Myocyte (in vitro differentiated cells): ENCODE results near the gene HSP90AB1. TPM values are rescaled to one million over a fixed set of nuclear protein-coding genes. Genes with fewer than 3 reads are reported as not detected.

ENCODE experiments used
- DNase-seq: peaks from one replicate; pipeline ENCODE4 v3.0.0-alpha.2; 2012; ENCODE audit warnings: low read depth
- total RNA-seq: library from RNA; depleted of rRNA; stranded (reverse); fragments of >200 nt; gene quantifications from 2 replicates; pipeline ENCODE4 v1.2.3, GENCODE V29; 2014

The HSP90AB1 gene
- total RNA-seq, 1 donor from 2014 or later, result 1,588 TPM

DNA sequence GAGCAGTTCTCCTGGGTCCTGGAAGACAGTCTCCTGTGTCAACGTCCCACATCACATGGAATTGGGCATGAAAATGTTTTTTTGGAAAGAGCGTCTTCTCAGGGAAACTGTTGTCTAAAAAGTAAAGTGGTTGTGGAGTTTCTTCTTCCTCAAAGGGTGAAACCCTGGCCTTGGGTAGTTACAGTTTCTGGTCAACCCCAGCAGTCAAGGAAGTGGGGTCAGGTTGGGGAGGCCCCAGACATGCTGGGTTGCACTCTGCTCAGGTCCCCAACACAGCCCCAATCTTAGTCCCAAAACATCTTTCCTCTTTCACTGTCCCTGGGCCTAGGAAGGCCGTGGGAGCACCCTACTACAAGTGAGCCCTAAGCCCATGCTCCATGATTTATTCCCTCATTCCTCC lies 19.4 kb downstream of the HSP90AB1 start:
- DNase-seq, result no peak

DNA sequence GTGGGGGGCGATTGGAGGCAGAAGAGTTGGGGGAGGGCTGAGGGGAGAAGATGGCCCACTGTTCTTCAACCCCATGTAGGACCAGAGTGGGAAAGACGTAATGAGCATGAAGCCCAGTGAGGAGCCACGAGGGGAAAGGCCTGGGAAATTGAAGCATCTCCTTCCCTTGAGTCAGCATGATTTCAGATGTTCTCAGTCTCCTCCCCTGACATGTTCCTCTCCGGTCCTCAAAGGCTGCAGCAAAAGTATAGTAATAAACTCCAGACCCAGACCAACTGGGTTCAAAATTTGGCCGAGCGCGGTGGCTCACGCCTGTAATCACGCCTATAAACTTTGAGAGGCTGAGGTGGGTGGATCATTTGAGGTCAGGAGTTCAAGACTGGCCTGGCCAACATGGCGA lies 20.4 kb downstream of the HSP90AB1 start:
- DNase-seq, result no peak

DNA sequence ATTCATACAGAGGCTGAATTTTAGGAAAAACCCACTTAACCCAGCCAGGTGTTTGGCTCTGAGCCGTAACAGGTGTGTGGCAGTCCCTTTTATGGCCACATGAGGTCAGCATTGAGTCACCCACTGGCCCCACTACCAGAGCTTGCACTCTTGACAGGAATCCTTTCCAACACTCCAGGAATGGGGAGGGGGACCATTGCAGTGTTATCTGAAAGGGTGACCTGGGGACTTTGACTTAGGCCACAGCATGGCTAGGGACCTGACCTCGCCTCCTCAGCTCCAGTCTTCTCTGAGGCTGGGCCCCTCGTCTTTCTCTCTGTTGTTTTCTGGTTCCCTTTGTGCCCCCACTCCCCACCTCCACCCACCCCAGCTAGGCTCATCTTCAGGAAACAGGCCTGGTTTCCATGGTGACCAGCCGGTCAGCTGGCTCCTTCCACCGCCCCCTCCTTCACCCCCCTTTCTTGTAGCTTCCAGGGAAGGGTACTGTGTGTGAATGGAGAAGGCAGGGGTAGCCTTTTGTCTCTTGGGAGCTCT lies 21.3 kb downstream of the HSP90AB1 start:
- peak; percentile 61 for DNase-seq

DNA sequence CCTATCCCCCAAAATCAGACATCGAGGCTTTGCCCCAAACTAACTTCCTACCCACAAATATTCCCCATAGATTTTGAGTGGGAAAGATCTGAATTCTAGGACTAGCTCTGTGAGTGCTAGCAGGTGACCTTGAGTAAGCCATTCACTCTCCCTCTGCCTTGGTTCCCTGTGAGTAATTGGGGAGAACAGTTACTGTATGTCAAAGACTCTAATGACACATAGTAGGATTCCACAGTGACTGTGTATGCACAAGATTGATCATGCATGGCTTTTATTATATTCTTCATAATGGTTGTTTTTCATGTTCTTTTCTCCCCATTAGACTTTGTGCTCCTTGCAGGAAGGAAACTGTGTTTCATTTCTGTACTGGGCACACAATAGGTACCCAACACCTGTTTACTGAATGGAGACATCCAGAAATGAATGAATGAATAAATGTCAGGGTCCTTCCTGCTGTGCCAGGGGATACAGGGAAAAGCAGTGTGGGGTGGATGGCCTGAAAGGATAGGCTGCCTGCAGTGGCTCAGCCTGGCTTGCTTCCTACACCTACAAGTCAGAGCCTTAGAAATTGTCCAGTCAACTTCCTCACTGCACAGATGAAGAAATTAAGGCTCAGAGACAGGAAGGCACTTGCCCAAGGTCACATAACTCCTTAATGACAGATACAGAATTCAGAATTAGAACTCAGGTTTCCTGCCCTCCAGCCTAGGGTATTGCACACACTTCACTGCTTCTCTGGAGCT lies 22.4 kb downstream of the HSP90AB1 start:
- DNase-seq, result no peak

DNA sequence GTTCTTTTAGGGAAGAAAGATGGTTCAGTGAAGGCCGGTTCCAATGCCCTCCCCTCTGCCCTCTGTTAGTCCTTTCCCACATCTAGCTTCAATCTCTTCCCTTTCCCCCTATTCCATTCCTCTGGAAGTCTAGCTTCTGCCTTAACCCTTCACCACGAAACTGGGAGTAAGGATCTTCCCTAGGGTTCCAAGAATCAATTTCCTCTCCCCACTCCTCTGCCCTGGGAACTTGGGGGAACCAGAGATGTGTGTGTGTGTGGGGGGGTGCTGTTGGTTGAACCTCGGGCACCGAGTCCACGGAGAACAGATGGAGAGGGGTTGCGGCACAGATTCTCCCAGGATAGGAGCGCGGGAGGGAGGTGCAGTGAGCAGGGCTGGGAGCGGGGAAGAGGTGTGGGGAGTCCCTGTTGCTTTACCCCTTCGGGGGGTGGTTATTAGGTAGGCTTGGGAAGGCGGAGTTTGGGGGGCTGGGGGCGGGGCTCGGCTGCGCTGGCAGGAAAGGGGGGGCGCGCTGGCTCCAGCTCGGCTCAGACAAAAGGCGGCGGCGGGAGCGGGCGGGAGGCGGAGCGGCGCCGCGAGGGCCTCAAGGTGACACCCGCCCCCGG lies 23.1 kb downstream of the HSP90AB1 start, which contains the start of gene TMEM151B:
TMEM151B (plus strand) TSS at position 530 of the 605 bp plus-strand sequence. CDS start 293 bp downstream, outside the sequence.
- no peak for DNase-seq

DNA sequence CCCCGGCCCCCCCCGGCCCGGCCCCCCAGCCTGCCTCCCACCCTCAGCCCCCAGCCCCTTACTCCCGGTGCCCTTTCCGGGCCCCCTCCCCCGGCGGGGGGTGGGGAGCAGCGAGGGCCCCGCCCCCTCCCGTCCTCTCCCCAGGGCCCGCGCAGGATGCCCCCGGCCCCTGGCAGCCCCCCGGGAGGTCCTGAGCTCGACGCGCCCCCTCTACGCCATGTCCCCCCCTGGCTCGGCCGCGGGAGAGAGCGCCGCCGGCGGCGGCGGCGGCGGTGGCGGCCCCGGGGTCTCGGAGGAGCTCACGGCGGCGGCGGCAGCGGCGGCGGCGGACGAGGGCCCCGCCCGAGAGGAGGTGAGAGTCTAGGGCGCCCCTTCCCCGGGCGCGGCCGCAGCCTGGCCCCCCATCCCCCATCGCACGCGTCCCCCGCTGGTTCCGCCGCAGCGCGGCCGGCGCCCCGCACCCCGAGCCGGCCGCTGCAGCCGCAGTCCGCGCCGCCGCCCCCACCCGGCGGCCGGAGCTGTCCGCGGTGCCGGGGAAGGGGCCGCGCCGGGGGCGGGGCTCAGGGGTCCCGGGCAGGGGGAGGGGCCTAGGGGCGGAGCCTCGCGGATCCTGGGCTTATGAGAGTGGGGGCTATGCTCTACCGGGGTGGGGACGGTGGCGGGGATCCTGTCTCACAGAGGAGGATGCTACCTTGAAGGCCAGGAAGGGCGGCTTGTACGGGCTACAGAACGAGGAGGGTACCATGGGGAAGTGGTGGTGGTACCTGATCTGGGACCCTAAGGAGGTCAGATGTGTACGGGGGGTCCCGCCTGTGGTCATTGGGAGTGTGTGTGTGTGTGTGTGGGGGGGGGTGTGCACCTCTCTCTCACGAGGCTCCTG lies 23.9 kb downstream of the HSP90AB1 start:
- DNase-seq, result no peak

DNA sequence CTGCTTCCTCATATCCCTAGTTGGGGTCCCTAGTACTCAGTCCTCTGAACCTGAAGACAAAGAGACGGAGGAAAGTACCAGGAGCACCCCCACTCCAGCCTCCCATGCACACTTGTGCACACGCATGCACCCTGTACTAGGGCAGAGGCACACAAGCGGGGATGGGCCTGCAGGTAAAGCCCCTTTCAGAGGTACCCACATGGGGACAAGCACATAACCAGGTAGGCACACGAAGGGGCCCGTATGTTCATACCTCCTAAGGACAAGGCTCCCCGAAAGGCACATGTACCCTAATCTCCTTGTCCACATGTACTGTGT lies 24.5 kb downstream of the HSP90AB1 start:
- DNase-seq, result no peak

DNA sequence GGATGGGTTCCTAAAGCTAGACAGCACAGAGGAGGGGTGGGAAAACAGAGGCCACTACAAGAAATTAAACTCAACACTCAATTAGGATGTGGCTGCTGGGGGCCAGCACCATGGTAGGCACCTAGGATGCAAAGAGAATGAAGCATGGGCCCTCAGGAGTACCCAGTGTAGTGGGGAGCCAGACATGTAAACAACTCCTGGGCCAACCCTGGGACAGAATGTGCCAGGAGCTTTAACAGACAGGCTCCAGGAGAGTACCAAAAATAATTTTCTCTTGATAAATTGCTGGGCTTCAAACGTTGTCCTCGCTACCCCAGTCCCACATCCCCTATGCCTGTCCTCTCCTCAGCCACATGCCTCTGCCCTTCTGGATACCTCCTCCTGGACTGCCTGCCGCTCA lies 25.0 kb downstream of the HSP90AB1 start:
- no peak for DNase-seq

DNA sequence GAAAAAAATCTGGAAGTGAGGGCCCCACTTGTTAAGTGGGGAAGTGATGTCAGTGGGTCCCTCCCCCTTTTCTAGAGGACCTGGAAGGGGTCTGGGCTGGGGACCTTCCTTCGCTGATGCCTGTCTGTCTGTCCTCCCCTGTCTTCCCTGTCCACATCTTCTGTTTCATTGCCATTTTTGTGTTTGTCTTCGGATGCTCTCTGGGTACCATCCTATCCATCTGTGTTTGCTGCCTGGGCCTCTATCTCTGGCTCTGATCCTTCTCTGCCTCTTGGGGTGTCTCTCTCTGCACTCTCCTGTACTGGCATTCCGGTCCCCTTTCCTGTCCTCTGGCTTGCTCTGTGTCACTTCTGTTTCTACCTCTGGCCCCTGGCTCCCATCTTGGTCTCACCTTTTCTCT lies 25.6 kb downstream of the HSP90AB1 start:
- DNase-seq, result no peak

DNA sequence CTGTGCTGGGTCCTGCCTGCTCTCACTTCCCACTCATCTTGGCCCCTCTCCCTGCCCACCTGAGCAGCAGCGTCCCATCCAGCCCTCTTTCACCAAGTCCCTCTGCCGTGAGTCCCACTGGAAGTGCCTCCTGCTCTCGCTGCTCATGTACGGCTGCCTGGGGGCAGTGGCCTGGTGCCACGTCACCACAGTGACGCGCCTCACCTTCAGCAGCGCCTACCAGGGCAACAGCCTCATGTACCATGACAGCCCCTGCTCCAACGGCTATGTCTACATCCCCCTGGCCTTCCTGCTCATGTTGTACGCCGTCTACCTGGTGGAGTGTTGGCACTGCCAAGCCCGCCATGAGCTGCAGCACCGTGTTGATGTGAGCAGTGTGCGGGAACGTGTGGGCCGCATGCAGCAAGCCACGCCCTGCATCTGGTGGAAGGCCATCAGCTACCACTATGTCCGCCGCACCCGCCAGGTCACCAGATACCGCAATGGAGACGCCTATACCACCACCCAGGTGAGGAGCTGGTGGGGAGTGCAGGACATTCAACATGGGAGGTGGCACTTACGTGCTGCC lies 26.2 kb downstream of the HSP90AB1 start:
- no peak for DNase-seq

DNA sequence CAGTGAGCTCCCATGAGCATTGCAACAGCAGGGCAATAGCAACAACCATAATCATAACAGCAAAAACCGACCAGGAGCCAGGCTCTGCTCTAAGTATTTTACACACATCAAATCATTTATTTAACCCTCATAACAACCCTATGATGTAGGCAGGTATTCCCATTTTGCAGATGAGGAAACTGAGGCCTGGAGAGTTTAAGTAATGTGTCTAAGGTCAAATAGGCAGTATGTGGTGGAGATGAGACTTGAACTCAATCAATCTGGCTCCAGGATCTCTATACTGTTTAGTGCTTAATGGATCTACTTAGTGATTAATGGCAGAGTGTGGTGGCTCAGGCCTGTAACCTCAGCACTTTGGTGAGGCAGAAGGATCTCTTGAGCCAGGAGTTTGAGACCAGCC lies 26.7 kb downstream of the HSP90AB1 start:
- no peak for DNase-seq

DNA sequence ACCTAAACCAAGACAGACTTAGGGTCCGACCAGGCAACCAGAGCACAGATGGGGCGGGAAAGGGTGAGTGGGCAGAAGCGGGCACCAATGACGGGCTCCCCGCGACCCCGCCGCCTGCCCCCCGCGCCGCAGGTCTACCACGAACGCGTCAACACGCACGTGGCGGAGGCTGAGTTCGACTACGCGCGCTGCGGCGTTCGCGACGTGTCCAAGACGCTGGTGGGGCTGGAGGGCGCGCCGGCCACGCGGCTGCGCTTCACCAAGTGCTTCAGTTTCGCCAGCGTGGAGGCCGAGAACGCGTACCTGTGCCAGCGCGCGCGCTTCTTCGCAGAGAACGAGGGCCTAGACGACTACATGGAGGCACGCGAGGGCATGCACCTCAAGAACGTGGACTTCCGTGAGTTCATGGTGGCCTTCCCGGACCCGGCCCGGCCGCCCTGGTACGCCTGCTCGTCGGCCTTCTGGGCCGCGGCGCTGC lies 28.4 kb downstream of the HSP90AB1 start:
- no peak for DNase-seq

DNA sequence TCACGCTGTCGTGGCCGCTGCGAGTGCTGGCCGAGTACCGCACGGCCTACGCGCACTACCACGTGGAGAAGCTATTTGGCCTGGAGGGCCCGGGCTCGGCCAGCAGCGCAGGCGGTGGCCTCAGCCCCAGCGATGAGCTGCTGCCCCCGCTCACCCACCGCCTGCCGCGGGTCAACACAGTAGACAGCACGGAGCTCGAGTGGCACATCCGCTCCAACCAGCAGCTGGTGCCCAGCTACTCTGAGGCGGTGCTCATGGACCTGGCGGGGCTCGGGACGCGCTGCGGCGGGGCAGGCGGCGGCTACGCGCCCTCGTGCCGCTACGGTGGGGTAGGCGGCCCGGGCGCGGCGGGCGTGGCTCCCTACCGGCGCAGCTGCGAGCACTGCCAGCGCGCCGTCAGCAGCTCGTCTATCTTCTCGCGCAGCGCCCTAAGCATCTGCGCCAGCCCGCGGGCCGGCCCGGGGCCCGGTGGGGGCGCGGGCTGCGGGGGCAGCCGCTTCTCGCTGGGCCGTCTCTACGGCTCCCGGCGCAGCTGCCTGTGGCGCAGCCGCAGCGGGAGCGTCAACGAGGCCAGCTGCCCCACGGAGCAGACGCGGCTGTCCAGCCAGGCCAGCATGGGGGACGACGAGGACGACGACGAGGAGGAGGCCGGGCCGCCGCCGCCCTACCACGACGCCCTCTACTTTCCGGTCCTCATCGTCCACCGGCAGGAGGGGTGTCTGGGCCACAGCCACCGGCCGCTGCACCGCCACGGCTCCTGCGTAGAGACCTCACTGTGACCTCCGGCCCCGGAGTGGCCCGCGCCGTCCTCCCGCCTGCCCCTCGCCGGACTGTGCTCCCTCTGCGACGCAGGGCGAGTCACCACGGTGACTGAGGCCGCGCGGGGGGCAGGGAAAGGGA lies 29.1 kb downstream of the HSP90AB1 start:
- DNase-seq, result peak; percentile 59

DNA sequence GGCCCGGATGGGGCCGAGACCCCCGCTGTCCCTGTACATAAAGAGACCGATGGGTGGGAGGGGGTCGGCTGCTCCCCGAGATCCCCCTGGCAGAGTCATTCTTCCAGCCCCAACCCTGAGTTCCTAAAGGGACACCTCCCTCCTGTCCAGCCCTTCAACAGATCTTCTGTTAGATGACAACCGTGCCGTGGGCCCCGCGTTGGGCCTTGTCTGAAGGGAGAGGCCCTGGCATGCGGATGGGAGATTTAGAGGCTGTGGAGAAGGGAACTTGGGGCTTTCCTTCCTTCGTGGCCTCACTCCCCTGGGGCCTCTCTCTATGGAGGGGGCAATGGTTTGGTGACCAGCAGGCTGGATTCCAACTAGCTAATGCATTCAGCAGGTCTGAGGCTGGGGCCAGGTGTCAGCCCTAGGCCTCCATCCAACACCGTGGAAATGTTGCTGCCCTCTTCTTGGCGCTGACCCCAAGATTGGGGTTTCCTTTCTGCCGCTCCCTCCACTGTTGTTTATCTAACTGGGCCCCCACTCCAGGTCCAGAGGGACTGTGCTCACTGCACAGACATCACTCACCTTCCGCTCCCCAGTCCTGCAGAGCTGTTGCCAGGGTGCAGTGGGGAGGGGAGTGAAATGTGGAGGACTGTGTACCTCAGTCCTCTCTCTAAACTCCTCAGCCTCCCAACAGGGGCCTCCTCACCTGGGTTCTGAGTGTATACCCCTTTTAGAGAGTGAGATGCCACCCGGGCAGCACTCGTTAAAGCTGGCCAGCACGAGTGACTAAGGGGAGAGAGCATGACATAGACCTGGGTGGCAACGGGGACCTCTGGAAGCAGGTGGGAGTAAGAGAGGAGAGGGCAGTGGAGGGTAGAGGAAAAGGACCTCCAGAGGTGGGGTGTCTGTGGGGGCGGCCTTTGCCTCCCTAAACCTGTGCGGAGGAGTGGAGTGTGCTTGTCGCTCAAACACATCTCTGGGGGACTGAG lies 30.1 kb downstream of the HSP90AB1 start:
- DNase-seq, result no peak

DNA sequence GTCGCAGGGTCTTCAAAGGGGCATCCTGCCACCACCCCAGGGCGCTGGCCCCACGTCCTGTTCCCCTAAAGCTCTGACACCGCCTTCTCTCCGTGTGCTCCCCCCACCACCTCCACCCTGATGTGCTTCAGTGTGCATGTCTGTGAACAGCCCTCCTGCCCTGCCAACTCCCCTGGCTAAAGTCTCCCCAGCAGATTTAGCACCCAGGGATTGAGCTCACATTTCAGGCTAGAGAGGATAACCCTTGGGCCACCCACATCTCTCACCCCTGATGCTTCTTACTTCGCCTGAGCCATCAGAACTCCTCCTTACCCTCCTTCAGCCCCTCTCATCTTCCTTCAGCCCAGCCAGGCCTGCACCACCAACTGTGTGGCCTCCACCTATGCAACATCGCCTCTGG lies 30.9 kb downstream of the HSP90AB1 start:
- DNase-seq, result no peak

DNA sequence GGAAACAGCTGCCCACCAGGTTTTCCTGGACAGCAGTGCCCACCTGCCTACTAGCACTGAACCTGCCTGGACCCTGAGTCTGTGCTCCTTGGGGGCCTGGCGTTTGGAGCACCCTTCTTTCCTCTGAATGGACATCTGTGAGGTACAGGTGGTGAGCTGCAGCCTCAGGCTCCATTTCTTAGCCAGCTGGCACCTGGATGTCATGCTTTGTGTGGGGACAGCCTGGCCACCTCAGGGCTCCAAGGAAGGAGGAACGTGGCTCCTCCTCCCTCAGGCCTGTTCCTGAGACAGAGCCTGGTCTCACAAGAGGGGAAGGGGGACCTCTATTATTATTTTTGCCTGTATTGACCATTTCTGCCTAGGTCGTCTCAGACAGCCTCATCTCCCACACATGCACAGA lies 31.4 kb downstream of the HSP90AB1 start:
- no peak for DNase-seq

DNA sequence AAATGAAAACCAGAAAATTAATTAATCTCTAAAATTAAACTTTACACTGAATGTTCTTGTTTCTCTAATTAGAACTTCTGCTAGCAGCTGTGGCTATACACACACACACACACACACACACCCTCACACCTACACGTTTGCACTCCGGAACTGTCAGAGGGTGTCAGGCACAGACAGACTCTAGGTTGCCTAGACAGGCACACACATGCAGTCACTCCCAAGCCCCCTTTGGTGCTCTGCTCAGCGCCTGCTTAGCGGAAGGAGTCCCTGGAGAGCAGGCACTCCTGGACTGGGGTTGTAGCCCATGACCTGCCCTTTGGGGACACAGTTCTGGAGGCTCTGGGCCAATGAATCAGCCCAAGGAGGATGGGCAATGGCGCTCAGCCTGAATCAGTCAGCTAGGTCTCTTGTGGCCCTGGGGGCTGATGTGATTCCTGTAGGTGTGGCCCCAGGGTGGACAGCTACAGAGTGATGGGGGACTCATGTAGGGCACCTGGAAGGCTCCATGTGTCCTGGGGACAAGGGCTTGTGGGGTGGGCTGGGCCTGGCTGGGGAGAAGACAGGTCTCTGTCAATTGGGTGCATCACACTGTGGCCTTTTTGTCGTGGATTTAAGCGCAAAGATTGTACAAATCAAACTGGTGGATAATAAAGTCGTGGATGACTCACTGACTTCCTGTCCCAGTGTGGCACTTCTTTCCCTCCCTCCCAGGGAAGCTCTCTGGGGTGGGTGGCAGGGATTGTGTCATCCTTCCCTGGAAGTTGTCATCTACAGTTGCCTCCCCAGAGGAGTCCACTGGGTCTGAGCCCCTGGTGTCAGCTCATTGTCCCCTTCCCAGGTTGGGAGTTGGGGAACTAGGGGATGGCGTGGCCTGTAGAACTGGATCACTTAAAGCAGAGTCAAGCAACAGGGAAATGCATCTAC lies 32.1 kb downstream of the HSP90AB1 start:
- no peak for DNase-seq

DNA sequence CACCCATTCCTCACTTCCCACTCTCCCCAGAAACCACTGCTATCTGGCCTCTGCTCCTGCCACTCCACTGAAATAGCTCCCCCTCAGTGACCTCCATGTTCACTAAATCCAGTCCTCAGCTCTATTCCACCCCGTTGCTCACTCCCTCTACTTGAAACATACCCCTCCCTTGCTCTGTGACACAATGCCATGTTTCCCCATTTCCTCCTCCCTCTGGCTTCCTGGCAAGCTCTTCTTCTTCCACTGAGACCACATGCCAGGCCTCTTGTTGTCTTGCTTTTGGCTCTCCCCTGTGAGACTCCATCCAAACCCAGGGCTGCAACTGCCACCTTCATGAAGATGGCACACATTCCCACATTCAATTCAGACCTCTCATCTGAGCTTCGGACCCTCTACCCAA lies 37.2 kb downstream of the HSP90AB1 start:
- DNase-seq, result no peak
